ENCODE results near the gene KIF3A.

DNA sequence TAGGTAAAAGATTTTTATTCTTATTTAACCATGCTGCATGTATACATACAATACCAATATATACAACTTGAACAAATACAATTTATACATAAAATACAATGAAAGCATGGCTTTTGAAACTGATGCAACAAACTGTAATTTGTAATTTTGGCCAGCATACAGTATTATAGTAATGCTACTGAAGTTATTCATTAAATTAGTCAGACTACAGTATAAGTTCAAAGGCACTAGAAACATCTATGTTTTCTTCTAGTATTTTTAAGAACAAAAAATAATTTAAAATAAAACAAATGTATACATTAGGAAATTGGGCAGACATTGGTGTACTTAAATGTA, 44.7 kb downstream of the KIF3A start:
- TF ChIP-seq, protein P1, sequence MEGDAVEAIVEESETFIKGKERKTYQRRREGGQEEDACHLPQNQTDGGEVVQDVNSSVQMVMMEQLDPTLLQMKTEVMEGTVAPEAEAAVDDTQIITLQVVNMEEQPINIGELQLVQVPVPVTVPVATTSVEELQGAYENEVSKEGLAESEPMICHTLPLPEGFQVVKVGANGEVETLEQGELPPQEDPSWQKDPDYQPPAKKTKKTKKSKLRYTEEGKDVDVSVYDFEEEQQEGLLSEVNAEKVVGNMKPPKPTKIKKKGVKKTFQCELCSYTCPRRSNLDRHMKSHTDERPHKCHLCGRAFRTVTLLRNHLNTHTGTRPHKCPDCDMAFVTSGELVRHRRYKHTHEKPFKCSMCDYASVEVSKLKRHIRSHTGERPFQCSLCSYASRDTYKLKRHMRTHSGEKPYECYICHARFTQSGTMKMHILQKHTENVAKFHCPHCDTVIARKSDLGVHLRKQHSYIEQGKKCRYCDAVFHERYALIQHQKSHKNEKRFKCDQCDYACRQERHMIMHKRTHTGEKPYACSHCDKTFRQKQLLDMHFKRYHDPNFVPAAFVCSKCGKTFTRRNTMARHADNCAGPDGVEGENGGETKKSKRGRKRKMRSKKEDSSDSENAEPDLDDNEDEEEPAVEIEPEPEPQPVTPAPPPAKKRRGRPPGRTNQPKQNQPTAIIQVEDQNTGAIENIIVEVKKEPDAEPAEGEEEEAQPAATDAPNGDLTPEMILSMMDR (conservative IDR thresholded peaks at IDR 0.05; ENCODE audit: low read depth in 2 of 2) = no peak
- TF ChIP-seq NANOG (IDR thresholded peaks at IDR 0.05; ENCODE audit: borderline replicate concordance) = no peak
- no peak for TF ChIP-seq EZH2phosphoT487 (IDR thresholded peaks at IDR 0.05; ENCODE audit: unreplicated experiment)
- TF ChIP-seq EZH2 (IDR thresholded peaks at IDR 0.05; ENCODE audit: low read depth, unreplicated experiment) = no peak
- TF ChIP-seq, protein P2, sequence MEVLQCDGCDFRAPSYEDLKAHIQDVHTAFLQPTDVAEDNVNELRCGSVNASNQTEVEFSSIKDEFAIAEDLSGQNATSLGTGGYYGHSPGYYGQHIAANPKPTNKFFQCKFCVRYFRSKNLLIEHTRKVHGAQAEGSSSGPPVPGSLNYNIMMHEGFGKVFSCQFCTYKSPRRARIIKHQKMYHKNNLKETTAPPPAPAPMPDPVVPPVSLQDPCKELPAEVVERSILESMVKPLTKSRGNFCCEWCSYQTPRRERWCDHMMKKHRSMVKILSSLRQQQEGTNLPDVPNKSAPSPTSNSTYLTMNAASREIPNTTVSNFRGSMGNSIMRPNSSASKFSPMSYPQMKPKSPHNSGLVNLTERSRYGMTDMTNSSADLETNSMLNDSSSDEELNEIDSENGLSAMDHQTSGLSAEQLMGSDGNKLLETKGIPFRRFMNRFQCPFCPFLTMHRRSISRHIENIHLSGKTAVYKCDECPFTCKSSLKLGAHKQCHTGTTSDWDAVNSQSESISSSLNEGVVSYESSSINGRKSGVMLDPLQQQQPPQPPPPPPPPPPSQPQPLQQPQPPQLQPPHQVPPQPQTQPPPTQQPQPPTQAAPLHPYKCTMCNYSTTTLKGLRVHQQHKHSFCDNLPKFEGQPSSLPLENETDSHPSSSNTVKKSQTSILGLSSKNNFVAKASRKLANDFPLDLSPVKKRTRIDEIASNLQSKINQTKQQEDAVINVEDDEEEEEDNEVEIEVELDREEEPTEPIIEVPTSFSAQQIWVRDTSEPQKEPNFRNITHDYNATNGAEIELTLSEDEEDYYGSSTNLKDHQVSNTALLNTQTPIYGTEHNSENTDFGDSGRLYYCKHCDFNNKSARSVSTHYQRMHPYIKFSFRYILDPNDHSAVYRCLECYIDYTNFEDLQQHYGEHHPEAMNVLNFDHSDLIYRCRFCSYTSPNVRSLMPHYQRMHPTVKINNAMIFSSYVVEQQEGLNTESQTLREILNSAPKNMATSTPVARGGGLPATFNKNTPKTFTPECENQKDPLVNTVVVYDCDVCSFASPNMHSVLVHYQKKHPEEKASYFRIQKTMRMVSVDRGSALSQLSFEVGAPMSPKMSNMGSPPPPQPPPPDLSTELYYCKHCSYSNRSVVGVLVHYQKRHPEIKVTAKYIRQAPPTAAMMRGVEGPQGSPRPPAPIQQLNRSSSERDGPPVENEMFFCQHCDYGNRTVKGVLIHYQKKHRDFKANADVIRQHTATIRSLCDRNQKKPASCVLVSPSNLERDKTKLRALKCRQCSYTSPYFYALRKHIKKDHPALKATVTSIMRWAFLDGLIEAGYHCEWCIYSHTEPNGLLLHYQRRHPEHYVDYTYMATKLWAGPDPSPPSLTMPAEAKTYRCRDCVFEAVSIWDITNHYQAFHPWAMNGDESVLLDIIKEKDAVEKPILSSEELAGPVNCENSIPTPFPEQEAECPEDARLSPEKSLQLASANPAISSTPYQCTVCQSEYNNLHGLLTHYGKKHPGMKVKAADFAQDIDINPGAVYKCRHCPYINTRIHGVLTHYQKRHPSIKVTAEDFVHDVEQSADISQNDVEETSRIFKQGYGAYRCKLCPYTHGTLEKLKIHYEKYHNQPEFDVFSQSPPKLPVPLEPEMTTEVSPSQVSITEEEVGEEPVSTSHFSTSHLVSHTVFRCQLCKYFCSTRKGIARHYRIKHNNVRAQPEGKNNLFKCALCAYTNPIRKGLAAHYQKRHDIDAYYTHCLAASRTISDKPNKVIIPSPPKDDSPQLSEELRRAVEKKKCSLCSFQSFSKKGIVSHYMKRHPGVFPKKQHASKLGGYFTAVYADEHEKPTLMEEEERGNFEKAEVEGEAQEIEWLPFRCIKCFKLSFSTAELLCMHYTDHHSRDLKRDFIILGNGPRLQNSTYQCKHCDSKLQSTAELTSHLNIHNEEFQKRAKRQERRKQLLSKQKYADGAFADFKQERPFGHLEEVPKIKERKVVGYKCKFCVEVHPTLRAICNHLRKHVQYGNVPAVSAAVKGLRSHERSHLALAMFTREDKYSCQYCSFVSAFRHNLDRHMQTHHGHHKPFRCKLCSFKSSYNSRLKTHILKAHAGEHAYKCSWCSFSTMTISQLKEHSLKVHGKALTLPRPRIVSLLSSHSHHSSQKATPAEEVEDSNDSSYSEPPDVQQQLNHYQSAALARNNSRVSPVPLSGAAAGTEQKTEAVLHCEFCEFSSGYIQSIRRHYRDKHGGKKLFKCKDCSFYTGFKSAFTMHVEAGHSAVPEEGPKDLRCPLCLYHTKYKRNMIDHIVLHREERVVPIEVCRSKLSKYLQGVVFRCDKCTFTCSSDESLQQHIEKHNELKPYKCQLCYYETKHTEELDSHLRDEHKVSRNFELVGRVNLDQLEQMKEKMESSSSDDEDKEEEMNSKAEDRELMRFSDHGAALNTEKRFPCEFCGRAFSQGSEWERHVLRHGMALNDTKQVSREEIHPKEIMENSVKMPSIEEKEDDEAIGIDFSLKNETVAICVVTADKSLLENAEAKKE (CRISPR knock-in tag; IDR thresholded peaks at IDR 0.05) = no peak
- TF ChIP-seq POLR2AphosphoS5 (IDR thresholded peaks at IDR 0.05; ENCODE audit: low read depth) = no peak
- TF ChIP-seq, protein P3, sequence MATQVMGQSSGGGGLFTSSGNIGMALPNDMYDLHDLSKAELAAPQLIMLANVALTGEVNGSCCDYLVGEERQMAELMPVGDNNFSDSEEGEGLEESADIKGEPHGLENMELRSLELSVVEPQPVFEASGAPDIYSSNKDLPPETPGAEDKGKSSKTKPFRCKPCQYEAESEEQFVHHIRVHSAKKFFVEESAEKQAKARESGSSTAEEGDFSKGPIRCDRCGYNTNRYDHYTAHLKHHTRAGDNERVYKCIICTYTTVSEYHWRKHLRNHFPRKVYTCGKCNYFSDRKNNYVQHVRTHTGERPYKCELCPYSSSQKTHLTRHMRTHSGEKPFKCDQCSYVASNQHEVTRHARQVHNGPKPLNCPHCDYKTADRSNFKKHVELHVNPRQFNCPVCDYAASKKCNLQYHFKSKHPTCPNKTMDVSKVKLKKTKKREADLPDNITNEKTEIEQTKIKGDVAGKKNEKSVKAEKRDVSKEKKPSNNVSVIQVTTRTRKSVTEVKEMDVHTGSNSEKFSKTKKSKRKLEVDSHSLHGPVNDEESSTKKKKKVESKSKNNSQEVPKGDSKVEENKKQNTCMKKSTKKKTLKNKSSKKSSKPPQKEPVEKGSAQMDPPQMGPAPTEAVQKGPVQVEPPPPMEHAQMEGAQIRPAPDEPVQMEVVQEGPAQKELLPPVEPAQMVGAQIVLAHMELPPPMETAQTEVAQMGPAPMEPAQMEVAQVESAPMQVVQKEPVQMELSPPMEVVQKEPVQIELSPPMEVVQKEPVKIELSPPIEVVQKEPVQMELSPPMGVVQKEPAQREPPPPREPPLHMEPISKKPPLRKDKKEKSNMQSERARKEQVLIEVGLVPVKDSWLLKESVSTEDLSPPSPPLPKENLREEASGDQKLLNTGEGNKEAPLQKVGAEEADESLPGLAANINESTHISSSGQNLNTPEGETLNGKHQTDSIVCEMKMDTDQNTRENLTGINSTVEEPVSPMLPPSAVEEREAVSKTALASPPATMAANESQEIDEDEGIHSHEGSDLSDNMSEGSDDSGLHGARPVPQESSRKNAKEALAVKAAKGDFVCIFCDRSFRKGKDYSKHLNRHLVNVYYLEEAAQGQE (IDR thresholded peaks at IDR 0.05; ENCODE audit: unreplicated experiment) = no peak
- TF ChIP-seq, protein P4, sequence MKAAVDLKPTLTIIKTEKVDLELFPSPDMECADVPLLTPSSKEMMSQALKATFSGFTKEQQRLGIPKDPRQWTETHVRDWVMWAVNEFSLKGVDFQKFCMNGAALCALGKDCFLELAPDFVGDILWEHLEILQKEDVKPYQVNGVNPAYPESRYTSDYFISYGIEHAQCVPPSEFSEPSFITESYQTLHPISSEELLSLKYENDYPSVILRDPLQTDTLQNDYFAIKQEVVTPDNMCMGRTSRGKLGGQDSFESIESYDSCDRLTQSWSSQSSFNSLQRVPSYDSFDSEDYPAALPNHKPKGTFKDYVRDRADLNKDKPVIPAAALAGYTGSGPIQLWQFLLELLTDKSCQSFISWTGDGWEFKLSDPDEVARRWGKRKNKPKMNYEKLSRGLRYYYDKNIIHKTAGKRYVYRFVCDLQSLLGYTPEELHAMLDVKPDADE (IDR thresholded peaks at IDR 0.05) = no peak
- no peak for TF ChIP-seq CREB1 (CRISPR knock-in tag; IDR thresholded peaks at IDR 0.05; ENCODE audit: low read depth)
- TF ChIP-seq ZNF114 (CRISPR knock-in tag; IDR thresholded peaks at IDR 0.05) = no peak
